ENCODE results near the gene FAXDC2. TPM values are rescaled to one million over a fixed set of nuclear protein-coding genes. Genes with fewer than 3 reads are reported as not detected.

The FAXDC2 gene
- total RNA-seq, 4 donors from 2014 or later, result 38.8 to 134 (median 88.4) TPM

DNA sequence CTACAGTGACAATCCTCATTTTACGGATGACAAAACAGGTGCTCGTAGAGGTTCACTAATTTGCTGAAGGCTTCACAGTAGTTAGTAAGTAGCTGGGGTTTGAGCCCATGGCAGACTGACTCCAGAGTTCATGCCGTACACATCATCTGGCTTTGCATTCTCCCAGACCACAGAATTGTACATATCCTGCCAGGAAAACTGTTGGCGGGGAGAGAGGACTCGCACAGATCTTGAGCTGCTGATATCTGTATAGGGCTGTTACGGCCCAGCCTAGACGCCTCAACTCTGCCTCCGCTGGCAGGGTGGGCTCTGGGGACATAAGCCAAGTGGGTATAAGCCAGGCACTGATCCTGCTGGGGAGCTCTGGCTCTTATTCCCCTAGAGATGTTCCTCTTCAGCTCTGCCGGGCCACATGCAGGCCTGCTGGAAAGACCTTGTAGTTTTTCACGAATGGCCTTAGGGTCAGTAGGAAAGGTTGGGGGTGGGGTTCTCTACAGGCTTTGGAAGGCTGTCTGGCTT lies 79.0 kb downstream of the FAXDC2 start:
- TF ChIP-seq, protein P1, sequence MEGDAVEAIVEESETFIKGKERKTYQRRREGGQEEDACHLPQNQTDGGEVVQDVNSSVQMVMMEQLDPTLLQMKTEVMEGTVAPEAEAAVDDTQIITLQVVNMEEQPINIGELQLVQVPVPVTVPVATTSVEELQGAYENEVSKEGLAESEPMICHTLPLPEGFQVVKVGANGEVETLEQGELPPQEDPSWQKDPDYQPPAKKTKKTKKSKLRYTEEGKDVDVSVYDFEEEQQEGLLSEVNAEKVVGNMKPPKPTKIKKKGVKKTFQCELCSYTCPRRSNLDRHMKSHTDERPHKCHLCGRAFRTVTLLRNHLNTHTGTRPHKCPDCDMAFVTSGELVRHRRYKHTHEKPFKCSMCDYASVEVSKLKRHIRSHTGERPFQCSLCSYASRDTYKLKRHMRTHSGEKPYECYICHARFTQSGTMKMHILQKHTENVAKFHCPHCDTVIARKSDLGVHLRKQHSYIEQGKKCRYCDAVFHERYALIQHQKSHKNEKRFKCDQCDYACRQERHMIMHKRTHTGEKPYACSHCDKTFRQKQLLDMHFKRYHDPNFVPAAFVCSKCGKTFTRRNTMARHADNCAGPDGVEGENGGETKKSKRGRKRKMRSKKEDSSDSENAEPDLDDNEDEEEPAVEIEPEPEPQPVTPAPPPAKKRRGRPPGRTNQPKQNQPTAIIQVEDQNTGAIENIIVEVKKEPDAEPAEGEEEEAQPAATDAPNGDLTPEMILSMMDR (IDR thresholded peaks at IDR 0.05; ENCODE audit: low read depth), result no peak

DNA sequence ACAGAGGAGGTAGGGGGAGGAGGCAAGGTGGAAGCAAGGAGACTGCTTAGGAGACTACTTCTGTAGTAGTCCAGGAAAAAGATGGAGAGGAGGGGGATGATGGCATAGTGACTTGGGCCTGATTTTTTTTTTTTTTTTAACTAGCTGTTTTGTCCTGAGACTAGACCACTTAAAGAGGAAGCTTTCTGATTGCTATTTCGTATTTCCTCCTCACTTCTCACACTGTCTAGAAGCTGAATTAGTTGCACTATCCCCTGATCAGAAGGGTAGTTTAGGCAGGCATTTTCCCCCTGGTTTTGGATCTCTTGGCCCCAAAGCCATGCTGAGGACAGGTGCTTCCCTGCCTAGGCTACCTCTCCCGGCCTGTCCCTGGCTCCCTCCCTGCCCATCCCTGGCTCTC lies 80.3 kb downstream of the FAXDC2 start:
- TF ChIP-seq, protein P1 (IDR thresholded peaks at IDR 0.05; ENCODE audit: low read depth), result no peak

Small RNAs within 50 kb of the gene (small RNA-seq; reads per million reads assigned to genes)
- not detected for gene MIR378H

Other genes with a start within 250 kb of the FAXDC2 start
- 100 to 1,000 TPM in 2 of 4 donors, 10 to 100 TPM in 2; 77.7 to 172 (median 94.7) TPM for gene LARP1, start 95.2 kb downstream of the FAXDC2 start, total RNA-seq
- gene CNOT8, start 8.0 kb upstream of the FAXDC2 start, total RNA-seq, result 100 to 1,000 TPM; 101 to 139 (median 125) TPM
- 10 to 100 TPM; 19.4 to 27.7 (median 22.9) TPM for gene GEMIN5, start 87.6 kb upstream of the FAXDC2 start, total RNA-seq
- gene MRPL22, start 90.5 kb upstream of the FAXDC2 start, total RNA-seq, result 10 to 100 TPM; 13.4 to 34.6 (median 19.2) TPM
- gene KIF4B, start 163.2 kb upstream of the FAXDC2 start, total RNA-seq, result under 1 TPM in 2 of 4 donors, not detected in 2; under 0.01 to 0.17 TPM